HG02943 (cell line): ENCODE results near the gene STIM1.

Experiments used
- ATAC-seq: cut with Tn5 transposase; IDR thresholded peaks from one replicate; pipeline ENCODE4 v1.9.1; 2021; ENCODE audit warnings: mild to moderate bottlenecking, low read depth, moderate library complexity; ENCODE audit not compliant: unreplicated experiment

STIM1 gene

DNA sequence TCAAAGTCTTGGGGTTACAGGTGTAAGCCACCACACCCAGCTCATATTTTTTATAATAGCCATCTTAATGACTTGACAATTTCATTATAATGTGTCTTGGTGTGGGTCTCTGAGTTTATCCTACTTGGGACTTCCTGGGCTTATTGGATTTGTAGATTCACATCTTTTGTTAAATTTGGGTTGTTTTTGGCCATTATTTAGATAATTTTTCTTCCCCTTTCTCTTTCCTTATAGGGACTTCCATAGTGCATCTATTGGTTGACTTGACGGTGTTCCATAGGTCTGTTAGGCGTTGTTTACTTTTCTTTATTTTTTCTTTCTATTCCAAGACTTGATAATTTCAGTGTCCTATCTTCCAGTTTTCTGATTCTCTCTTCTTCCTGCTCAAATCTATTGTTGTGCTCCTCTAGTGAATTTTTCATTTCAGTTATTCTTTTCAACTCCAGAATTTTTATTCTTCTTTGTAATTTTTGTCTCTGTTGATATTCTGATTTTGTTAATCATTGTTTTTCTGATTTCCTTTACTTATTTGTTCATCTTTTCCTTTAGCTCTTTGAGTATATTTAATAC lies 284.7 kb downstream of the STIM1 start:
- ATAC-seq = no peak
